Left lung (tissue), 10 donors: ENCODE measurements around the gene JKAMP. TPM values are rescaled to one million over a fixed set of nuclear protein-coding genes. Genes with fewer than 3 reads are reported as not detected.

ENCODE experiments used
- ATAC-seq: fragments of 200-7000 bp; cut with Tn5 transposase; one replicate; pipeline ENCODE4 v1.9.1; 2020; ENCODE audit warnings: moderate library complexity
- DNase-seq, 4 donors: peaks; one replicate each; pipeline ENCODE4 v3.0.0-alpha.2; 2013 to 2020
- H3K27ac ChIP-seq, 2 donors: fragments of 200-600 bp; sonication (generic) in 1 of 2; one replicate each; pipeline versions ENCODE4 v1.5.0 to v1.8.0; 2020 to 2021
- H3K27me3 ChIP-seq, 2 donors: fragments of 200-600 bp; sonication (generic) in 1 of 2; one replicate each; pipeline versions ENCODE4 v1.5.0 to v1.8.0; 2020 to 2021
- H3K36me3 ChIP-seq, 2 donors: fragments of 200-600 bp; sonication (generic) in 1 of 2; one replicate each; pipeline versions ENCODE4 v1.5.0 to v1.8.0; 2020 to 2021
- H3K4me1 ChIP-seq, 2 donors: fragments of 200-600 bp; one replicate each; pipeline ENCODE4 v1.8.0; 2021
- H3K4me3 ChIP-seq, 2 donors: fragments of 200-600 bp; sonication (generic) in 1 of 2; one replicate each; pipeline versions ENCODE4 v1.5.0 to v1.8.0; 2020 to 2021; ENCODE audit warnings: mild to moderate bottlenecking in 1 of 2
- H3K9me3 ChIP-seq, 2 donors: fragments of 200-600 bp; sonication (generic) in 1 of 2; one replicate each; pipeline versions ENCODE4 v1.5.0 to v1.8.0; 2020 to 2021
- intact Hi-C, 2 donors: fragments of 100-400 bp; cut with DNase I; formaldehyde crosslinking; loops; one replicate each; pipeline versions ENCODE4 v1.11.2 to v1.14.2; 2022
- polyA plus RNA-seq, 6 donors: library from polyadenylated mRNA; unstranded; fragments of 120-200 nt; gene quantifications; one replicate each; pipeline ENCODE4 v1.2.1, GENCODE V29; 2013; ENCODE audit not compliant: insufficient read length in 6 of 6
- total RNA-seq, 2 donors: library from RNA; stranded (reverse); fragmentation: NEBNext Ultra II Directional; extraction: Animal tissue kit (Norgen Biotek cat#: 25700); gene quantifications; one replicate each; pipeline ENCODE4 v1.2.1, GENCODE V29; 2021
- TF ChIP-seq, protein P1 (sequence below), 2 donors: fragments of 200-600 bp; sonication (generic) in 1 of 2; IDR thresholded peaks; one replicate each; pipeline versions ENCODE4 v1.5.0 to v1.8.0; 2021; ENCODE audit warnings: antibody characterized with exemption in 2 of 2
- donor health status: DM: no; HTN: yes; CAD: no.
- donor health status: DM: no; HTN: no; CAD: no.

The JKAMP gene
- total and polyA plus RNA-seq, 8 donors, result 41.6 to 90.1 (median 81.2) TPM

DNA sequence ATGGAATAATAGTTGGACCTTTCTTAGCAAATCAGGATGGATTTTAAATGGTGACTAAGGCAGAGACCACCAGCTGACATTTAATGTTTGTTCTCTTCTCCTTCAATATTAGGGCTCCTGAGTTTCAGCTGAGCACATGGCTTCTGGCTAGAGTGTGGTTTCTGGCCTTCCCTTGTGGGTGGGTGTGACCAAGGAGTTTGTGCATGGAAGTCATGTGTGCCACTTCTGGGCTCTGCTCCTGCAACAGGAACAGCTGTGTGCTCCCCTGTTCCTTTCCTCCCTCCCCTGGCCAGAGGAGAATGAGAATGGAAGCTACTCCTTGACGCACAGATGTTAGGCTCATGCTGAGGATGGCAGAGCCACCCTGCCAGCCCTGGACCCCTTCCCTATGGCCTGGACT lies 48.1 kb downstream of the JKAMP start:
- no peak for DNase-seq
- H3K27me3 ChIP-seq, result no peaks in the 10 kb centered on the region
- no peak overlapping the region for H3K4me3 ChIP-seq
- no peak overlapping the region for H3K27ac ChIP-seq
- intact Hi-C loops, result no loop called here
- no peaks in the 10 kb centered on the region for H3K36me3 ChIP-seq
- H3K4me1 ChIP-seq, result no peaks in the 10 kb centered on the region
- ATAC-seq, result no peak
- TF ChIP-seq, protein P1, sequence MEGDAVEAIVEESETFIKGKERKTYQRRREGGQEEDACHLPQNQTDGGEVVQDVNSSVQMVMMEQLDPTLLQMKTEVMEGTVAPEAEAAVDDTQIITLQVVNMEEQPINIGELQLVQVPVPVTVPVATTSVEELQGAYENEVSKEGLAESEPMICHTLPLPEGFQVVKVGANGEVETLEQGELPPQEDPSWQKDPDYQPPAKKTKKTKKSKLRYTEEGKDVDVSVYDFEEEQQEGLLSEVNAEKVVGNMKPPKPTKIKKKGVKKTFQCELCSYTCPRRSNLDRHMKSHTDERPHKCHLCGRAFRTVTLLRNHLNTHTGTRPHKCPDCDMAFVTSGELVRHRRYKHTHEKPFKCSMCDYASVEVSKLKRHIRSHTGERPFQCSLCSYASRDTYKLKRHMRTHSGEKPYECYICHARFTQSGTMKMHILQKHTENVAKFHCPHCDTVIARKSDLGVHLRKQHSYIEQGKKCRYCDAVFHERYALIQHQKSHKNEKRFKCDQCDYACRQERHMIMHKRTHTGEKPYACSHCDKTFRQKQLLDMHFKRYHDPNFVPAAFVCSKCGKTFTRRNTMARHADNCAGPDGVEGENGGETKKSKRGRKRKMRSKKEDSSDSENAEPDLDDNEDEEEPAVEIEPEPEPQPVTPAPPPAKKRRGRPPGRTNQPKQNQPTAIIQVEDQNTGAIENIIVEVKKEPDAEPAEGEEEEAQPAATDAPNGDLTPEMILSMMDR (IDR thresholded peaks at IDR 0.05), result no peak
- peaks cover 0 to 6% of the 10 kb centered on the region in 2 donors for H3K9me3 ChIP-seq

DNA sequence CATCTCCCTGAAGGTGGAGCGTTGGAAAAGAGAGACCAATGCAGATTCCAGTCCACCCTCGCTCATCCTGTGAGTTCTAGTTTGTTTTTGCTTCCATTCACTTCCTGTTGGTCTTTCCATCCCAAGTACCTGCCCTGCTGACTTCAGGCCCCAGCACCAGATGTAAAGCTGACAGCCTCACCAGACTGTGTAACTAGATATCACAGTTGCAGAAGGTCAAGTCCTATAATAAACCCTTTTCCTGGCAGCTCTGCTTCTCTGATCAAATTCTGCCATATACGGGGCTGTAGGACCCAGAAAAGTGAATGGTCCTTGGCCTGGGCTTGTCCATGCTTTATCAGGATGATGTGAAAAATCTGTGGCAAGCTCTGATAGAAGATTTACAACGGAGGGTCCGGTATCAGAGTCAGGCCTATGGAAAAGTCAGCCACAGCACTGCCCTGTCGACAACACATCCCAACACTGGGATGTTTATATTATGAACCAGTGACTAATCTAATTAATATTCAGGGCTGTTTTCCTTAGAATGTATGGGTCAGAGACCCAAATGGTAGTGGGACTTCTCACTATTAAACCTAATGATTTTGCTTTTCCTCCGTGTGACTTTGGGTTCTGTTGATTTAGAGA lies 50.2 kb downstream of the JKAMP start:
- Histone ChIP-seq H3K27ac (no peak overlapping the region), H3K4me3 (no peak overlapping the region), H3K9me3 (no peaks in the 10 kb centered on the region), H3K4me1 (no peaks in the 10 kb centered on the region), H3K27me3 (no peaks in the 10 kb centered on the region), H3K36me3 (no peaks in the 10 kb centered on the region)
- ATAC-seq, result no peak
- intact Hi-C loops, result no loop called here
- DNase-seq, result no peak
- TF ChIP-seq, protein P1 (IDR thresholded peaks at IDR 0.05), result no peak

DNA sequence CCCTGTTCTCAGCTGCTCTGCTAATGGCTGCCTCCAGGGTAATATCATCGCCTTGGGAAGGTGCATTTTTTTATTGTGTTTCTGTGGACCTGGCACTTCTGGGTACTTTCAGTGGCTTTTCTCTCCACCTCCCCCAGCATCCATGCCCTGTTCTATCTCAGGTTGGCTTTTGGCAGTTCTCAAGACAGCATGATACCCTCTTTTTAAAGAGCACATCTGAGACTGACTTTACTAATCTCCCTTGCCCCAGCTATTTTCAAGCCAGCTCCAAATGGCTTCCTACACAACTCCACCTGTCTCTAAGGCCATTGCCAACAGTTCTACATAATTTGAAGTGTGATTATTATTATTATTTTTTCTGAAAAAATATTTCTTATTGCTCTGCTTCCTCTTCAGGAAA lies 53.2 kb downstream of the JKAMP start:
- intact Hi-C loops, result no loop called here
- ATAC-seq (no peak), DNase-seq (no peak)
- Histone ChIP-seq H3K27ac (no peak overlapping the region), H3K4me1 (no peaks in the 10 kb centered on the region), H3K9me3 (no peaks in the 10 kb centered on the region), H3K36me3 (no peaks in the 10 kb centered on the region), H3K27me3 (no peaks in the 10 kb centered on the region), H3K4me3 (no peak overlapping the region)
- TF ChIP-seq, protein P1 (IDR thresholded peaks at IDR 0.05), result no peak

DNA sequence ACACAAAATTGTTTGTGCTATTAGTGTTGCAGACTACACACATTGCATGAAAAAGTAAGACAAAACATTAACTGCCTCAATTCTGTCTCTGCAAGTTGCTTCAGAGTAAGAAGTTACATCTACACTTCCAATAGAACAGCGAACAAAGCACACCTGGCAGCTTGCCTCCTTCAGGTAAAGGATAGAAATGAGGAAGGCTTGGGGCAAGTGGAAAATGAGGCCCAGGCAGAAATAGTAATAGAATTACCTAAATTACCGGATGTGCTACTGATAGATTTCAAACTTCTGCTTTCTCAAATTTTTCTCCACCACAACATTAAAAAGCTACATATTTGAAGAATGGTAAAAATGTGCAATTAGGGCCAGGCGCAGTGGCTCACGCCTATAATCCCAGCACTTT lies 54.6 kb downstream of the JKAMP start:
- intact Hi-C loops, result no loop called here
- no peaks in the 10 kb centered on the region for H3K27me3 ChIP-seq
- no peak overlapping the region for H3K27ac ChIP-seq
- no peak for DNase-seq
- no peak for ATAC-seq
- no peak overlapping the region for H3K4me3 ChIP-seq
- H3K36me3 ChIP-seq, result no peaks in the 10 kb centered on the region
- TF ChIP-seq, protein P1 (IDR thresholded peaks at IDR 0.05), result no peak
- H3K4me1 ChIP-seq, result no peaks in the 10 kb centered on the region
- no peaks in the 10 kb centered on the region for H3K9me3 ChIP-seq

DNA sequence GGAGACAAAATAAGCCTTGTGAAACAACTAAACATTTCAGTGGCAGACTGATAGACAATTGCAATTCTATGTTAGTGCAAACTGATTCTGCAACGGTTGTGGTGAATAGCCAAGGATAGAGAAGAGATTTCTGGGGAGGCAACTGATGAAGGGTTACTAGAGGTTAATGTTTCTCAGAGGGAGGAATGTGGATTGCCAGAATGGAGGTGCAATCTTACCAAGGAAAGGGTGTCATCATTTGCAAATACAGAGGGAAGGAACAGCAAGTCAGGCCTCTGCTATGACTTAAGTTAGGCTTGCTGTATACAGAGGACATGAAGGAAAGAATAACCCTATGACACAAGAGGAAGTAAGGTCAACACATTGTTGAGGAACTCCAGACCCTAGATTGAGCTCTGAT lies 56.5 kb downstream of the JKAMP start:
- H3K27me3 ChIP-seq, result no peaks in the 10 kb centered on the region
- DNase-seq (no peak), ATAC-seq (no peak)
- TF ChIP-seq, protein P1 (IDR thresholded peaks at IDR 0.05), result no peak
- H3K4me3 ChIP-seq, result no peak overlapping the region
- H3K27ac ChIP-seq, result no peak overlapping the region
- intact Hi-C loops, result no loop called here
- H3K36me3 ChIP-seq, result no peaks in the 10 kb centered on the region
- no peaks in the 10 kb centered on the region for H3K9me3 ChIP-seq
- H3K4me1 ChIP-seq, result no peaks in the 10 kb centered on the region
